ENCODE data around the gene BCKDHB.

- no peak for TF ChIP-seq POLR2AphosphoS5 (IDR thresholded peaks at IDR 0.05)
- no peak for TF ChIP-seq CTCF (IDR thresholded peaks at IDR 0.05)
- TF ChIP-seq POLR2A (IDR thresholded peaks at IDR 0.05): no peak
Observed at GRCh38 chr6:80256691-80257090, 150.2 kb downstream of the BCKDHB start.

Measured in prostate gland (tissue), 2 donors.